Esophagus squamous epithelium (tissue), 5 donors: ENCODE results near the gene LYZL6. TPM values are rescaled to one million over a fixed set of nuclear protein-coding genes. Genes with fewer than 3 reads are reported as not detected.

ENCODE experiments used
- DNase-seq: peaks from one replicate; lab custom pipeline; 2025; lab: John Stamatoyannopoulos, UW
- H3K27ac ChIP-seq, 4 donors: fragments of 200-600 bp; sonication (generic); one replicate each; pipeline ENCODE4 v1.5.1; 2016 to 2019; ENCODE audit warnings: mild to moderate bottlenecking in 1 of 4
- H3K27me3 ChIP-seq, 4 donors: fragments of 200-600 bp; sonication (generic); 1 replicate in 3 of 4; 2 replicates in 1 of 4; pipeline versions ENCODE4 v1.5.1 to v1.6.0; 2017 to 2021; ENCODE audit warnings: antibody characterized with exemption in 1 of 4
- H3K36me3 ChIP-seq, 3 donors: fragments of 200-600 bp; sonication (generic); one replicate each; pipeline ENCODE4 v1.5.1; 2016 to 2019
- H3K4me1 ChIP-seq, 3 donors: fragments of 200-600 bp; sonication (generic); one replicate each; pipeline ENCODE4 v1.5.1; 2017 to 2019
- H3K4me3 ChIP-seq, 4 donors: fragments of 200-600 bp; sonication (generic); 1 replicate in 3 of 4; 2 replicates in 1 of 4; pipeline ENCODE4 v1.5.1; 2016 to 2019; ENCODE audit warnings: mild to moderate bottlenecking in 2 of 4, moderate library complexity in 1 of 4
- H3K9me3 ChIP-seq, 3 donors: fragments of 200-600 bp; sonication (generic); one replicate each; pipeline ENCODE4 v1.5.1; 2016 to 2019
- CTCF ChIP-seq, 6 experiments: fragments of 450-650 bp in 4 of 6; fragments of 200-600 bp in 2 of 6; sonication (generic) in 2 of 6; IDR thresholded peaks; one replicate each; pipeline ENCODE4 v1.5.1; 2016 to 2019; ENCODE audit warnings: antibody characterized with exemption in 6 of 6, mild to moderate bottlenecking in 4 of 6, moderate library complexity in 4 of 6
- POLR2A ChIP-seq, 4 donors: fragments of 450-650 bp; IDR thresholded peaks; one replicate each; pipeline ENCODE4 v1.6.1; 2017; ENCODE audit warnings: antibody characterized with exemption in 4 of 4, mild to moderate bottlenecking in 4 of 4, moderate library complexity in 3 of 4
- WGBS, 2 donors: methylation state at CpG; one replicate each; pipeline ENCODE4 v1.1.5; 2018; 5-methylcytosine and 5-hydroxymethylcytosine counted together
- intact Hi-C: fragments of 100-400 bp; cut with DNase I; formaldehyde crosslinking; loops from one replicate; pipeline ENCODE4 v1.15.0; 2022
- total RNA-seq, 4 donors: library from RNA; depleted of rRNA; stranded (reverse); fragments of >200 nt; gene quantifications; one replicate each; pipeline ENCODE4 v1.1.0, GENCODE V29; 2016
- donor health status: DM: yes; HTN: yes; CAD: no.

Gene LYZL6
- total RNA-seq, 4 donors from 2014 or later, result not detected

- Histone ChIP-seq H3K27ac (no peak overlapping the region), H3K4me1 (no peaks in the 10 kb centered on the region), H3K9me3 (no peaks in the 10 kb centered on the region), H3K27me3 (no peaks in the 10 kb centered on the region), H3K36me3 (no peaks in the 10 kb centered on the region), H3K4me3 (no peak overlapping the region)
- intact Hi-C loops, result no loop called here
- DNase-seq, result no peak
- WGBS, 2 donors, result 69 to 80% methylated on average over 2 to 3 of the region's 3 CpGs
- TF ChIP-seq CTCF (IDR thresholded peaks at IDR 0.05) (no peak), POLR2A (IDR thresholded peaks at IDR 0.05) (no peak)
These were observed 39.1 kb upstream of the LYZL6 start for GRCh38 chr17:35982409-35983191.

GRCh38 chr17:35981908-35982330, 38.4 kb upstream of the LYZL6 start:
- TF ChIP-seq CTCF (IDR thresholded peaks at IDR 0.05) (no peak), POLR2A (IDR thresholded peaks at IDR 0.05) (no peak)
- no peaks in the 10 kb centered on the region for H3K4me1 ChIP-seq
- DNase-seq, result no peak
- no peak overlapping the region for H3K4me3 ChIP-seq
- 47 to 69% methylated on average over 4 of the region's 4 CpGs for WGBS, 2 donors
- H3K36me3 ChIP-seq, result no peaks in the 10 kb centered on the region
- intact Hi-C loops, result no loop called here
- H3K27ac ChIP-seq, result no peak overlapping the region
- H3K27me3 ChIP-seq, result no peaks in the 10 kb centered on the region
- H3K9me3 ChIP-seq, result no peaks in the 10 kb centered on the region

- Histone ChIP-seq H3K9me3 (no peaks in the 10 kb centered on the region), H3K4me1 (no peaks in the 10 kb centered on the region), H3K27ac (no peak within 1 kb of the TSS), H3K4me3 (no peak within 1 kb of the TSS), H3K36me3 (no peaks in the 10 kb centered on the region), H3K27me3 (no peaks in the 10 kb centered on the region)
- intact Hi-C loops, result no loop called here
- no peak for DNase-seq
- TF ChIP-seq CTCF (IDR thresholded peaks at IDR 0.05), result no peak
- no peak for TF ChIP-seq POLR2A (IDR thresholded peaks at IDR 0.05)
- WGBS, 2 donors, result 76 to 81% methylated on average over 10 of the region's 12 CpGs
These were observed 37.7 kb upstream of the LYZL6 start, which contains the start of gene CCL16 for GRCh38 chr17:35981246-35981645. Gene CCL16 (minus strand): TSS chr17:35981497. CDS start chr17:35981420, 77 bp downstream.

GRCh38 chr17:35978346-35978745, 34.8 kb upstream of the LYZL6 start:
- DNase-seq, result no peak
- Histone ChIP-seq H3K36me3 (no peaks in the 10 kb centered on the region), H3K4me3 (no peak overlapping the region), H3K9me3 (no peaks in the 10 kb centered on the region), H3K4me1 (peaks cover 0 to 6% (median 4%) of the 10 kb centered on the region in 3 donors), H3K27me3 (no peaks in the 10 kb centered on the region), H3K27ac (no peak overlapping the region)
- intact Hi-C loops, result loop anchor here (10.0 kb wide), 1 partner anchor 166 kb away; no protein-coding TSS in a partner anchor
- WGBS, 2 donors, result 56 to 75% methylated on average over 3 of the region's 3 CpGs
- TF ChIP-seq CTCF (IDR thresholded peaks at IDR 0.05) (no peak), POLR2A (IDR thresholded peaks at IDR 0.05) (no peak)

GRCh38 chr17:35977509-35977908, 34.0 kb upstream of the LYZL6 start:
- WGBS, 2 donors, result 87 to 91% methylated on average over 6 to 7 of the region's 7 CpGs
- Histone ChIP-seq H3K27me3 (no peaks in the 10 kb centered on the region), H3K4me3 (no peak overlapping the region), H3K27ac (no peak overlapping the region), H3K9me3 (no peaks in the 10 kb centered on the region), H3K4me1 (peaks cover 0 to 13% (median 8%) of the 10 kb centered on the region in 3 donors), H3K36me3 (no peaks in the 10 kb centered on the region)
- intact Hi-C loops, result loop anchor here (10.0 kb wide), 1 partner anchor 167 kb away; no protein-coding TSS in a partner anchor
- no peak for DNase-seq
- no peak for TF ChIP-seq CTCF (IDR thresholded peaks at IDR 0.05)
- TF ChIP-seq POLR2A (IDR thresholded peaks at IDR 0.05), result no peak
